ENCODE results near the gene PLCL2.
"Not testable (repeated sequence)": the region's sequence is repeated elsewhere in the genome, so short reads cannot be mapped to it uniquely, and the experiment has no call there.

PLCL2 gene

DNA sequence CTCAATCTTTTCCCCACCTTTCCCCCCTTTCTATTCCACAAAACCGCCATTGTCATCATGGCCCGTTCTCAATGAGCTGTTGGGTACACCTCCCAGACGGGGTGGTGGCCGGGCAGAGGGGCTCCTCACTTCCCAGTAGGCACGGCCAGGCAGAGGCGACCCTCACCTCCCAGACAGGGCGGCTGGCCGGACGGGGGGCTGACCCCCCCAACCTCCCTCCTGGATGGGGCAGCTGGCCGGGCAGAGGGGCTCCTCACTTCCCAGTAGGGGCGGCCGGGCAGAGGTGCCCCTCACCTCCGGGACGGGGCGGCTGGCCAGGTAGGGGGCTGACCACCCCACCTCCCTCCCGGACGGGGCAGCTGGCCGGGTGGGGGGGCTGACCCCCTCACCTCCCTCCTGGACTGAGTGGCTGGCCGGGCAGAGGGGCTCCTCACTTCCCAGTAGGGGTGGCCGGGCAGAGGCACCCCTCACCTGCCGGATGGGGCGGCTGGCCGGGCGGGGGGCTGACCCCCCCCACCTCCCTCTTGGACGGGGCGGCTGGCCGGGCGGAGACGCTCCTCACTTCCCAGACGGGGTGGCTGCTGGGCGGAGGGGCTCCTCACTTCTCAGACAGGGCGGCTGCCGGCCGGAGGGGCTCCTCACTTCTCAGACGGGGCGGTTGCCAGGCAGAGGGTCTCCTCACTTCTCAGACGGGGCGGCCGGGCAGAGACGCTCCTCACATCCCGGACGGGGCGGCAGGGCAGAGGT is 95.2 kb downstream of the PLCL2 start:
- DNase-seq: not testable (repeated sequence)

DNA sequence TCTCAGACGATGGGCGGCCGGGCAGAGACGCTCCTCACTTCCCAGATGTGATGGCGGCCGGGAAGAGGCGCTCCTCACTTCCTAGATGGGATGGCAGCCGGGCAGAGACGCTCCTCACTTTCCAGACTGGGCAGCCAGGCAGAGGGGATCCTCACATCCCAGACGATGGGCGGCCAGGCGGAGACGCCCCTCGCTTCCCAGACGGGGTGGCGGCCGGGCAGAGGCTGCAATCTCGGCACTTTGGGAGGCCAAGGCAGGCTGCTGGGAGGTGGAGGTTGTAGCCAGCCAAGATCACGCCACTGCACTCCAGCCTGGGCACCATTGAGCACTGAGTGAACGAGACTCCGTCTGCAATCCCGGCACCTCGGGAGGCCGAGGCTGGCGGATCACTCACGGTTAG is 95.8 kb downstream of the PLCL2 start:
- not testable (repeated sequence) for DNase-seq

DNA sequence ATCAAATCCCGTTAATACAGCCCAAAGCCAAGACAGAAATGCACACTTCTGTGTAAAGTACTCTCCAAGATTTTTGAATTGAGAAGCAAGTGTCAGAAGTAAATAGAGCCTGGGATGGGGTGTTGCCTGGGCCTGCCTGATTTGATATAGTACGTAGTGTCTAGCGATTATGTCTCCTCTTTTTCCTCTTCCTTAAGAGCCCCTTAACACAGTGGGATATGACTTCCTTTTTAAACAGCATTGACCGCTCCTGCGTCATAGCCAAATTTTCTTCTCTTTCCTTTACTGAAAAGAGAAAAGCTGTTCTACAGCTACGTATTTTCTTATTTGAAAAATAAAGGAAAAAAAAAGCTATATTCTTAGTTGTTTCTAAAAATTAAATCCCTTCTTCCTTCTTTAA is 97.7 kb downstream of the PLCL2 start:
- no peak for DNase-seq

DNA sequence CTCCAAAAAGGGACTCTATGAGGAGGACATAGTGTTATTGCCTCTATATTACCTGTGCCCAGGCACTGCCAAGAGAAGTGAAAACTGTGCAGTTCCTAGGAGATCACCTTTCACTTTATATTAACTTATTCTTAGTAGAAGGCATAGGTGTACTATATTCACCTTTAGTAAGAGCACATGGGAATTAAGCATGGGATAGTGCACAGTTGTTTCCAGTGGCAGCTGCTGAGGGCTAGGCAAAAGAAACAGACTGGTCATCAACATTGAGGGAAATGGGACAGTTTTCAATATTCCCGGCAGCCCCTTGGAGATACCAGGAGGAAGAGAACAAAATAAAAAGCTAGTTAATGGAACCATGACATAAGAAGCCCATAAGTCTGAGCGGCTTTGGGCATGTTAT is 100.9 kb downstream of the PLCL2 start:
- DNase-seq: no peak

DNA sequence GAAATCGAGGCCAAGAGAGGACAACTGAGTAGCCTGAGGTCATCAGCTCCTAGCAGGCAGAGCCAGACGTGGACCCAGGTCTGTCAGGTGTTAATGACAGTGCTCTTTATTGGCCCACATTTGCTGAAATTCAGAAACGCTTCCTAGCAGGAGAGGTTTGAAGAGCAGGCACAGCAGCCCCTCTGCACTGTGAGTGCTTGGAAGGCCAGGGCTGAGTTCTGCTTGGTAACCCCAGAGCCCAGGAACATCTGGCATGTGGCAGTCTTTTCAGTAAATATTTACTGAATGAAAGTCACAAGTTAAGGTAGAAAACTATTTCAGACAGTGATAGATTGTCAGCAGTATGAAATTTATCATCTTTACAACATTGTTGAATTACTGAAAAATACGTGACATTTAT is 102.4 kb downstream of the PLCL2 start:
- DNase-seq: no peak

DNA sequence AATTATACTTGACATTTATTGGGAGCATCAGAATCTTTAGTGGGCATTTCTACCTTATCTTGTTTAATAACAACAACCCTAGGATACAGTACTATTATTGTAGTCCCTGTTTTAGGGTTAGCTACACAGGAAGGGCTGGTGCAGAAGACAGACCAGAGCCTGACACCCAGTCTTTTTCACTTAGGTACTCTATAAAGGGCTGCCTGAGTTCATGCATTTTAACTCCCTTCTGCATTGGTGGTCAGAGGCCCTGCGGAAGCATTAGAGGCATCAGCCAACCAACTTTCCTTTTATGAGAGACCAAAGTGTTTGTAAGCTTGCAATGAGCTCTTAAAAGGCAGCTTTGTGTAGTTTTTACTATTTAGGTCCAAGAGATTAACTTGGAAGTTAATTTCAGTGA is 105.4 kb downstream of the PLCL2 start:
- no peak for DNase-seq

DNA sequence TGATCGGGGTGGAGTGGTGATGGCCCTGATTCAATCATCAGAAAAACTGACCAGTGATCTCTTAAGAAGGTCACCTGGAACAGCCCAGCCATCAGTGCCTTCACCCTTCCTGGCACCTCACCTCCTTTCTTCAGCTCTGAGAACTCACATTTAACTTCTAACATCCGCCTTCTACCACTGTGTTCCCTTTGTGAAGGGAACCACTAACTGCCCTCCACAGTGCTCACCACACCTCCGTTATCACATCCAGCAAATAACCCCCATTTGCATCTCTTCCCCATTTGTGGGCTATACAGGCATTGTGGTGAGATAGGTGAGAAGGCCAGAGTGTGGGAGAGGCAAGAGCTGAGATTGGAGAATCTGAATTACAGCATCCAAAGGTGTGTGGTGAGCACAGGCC is 107.4 kb downstream of the PLCL2 start:
- no peak for DNase-seq

DNA sequence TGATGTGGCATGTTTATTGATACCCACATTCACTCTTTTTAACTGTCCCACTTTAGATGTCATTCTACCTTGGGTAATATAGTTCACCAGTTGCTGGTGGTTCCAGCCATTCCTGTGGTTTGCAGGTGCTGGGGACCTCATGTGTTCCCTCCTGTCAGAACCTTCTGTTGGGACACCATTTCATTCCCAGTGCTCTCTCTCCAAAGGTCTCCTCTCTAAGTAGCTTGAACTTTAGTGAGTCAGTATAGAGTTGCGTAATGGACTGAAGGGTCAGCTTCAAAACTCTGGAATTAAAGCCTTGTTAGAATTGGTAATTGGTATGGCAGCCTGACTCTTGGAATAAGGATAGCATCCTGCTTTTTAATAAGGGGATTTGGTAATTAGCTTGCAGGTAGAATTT is 108.5 kb downstream of the PLCL2 start:
- DNase-seq: no peak

DNA sequence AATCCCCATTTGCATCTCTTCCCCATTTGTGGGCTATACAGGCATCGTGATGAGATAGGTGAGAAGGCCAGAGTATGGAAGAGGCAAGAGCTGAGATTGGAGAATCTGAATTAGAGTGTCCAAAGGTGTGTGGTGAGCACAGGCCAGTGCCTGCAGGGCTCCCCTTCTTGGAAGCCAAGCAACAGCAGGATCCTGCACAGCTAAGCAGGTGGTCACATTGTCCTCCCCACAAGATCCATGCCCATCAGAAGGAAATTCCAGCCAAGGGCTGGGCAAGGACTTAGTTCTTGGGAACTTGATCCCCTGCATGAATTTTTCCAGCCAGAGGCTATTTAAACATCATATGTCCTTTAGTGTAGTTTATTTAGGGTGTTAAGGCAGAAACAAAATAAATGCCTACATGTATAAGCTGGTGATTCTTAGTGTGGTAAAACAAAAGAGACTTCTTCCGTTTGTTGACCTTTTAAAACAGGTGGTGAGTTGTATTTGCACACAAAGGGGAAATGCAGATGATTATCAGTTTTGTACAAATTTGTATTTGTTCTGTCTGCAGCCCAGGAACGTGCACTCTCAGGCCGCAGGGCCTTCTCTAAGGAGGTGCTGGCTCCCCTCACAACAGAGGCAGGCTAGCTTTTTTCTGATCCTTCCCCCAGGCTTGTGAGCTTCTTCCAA is 110.2 kb downstream of the PLCL2 start:
- no peak for DNase-seq

DNA sequence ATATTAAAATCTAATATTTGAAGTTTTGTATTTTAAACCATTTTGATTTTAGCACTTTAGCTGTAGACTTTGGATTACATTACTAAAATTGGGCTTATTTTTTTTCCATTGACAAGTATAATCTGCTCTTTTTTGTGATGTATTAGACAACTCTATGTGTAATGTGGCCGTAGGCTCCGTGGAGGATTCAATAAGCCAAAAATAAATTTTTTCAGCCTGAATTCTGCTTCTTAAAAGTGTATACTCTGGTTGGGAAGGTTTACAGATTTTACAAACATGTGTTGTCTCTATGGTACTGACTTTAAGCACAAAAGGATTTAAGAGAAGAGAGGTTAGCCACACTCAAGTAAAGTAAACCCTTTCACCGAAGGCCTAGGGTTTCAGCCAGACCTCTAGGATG is 110.8 kb downstream of the PLCL2 start:
- DNase-seq: no peak

DNA sequence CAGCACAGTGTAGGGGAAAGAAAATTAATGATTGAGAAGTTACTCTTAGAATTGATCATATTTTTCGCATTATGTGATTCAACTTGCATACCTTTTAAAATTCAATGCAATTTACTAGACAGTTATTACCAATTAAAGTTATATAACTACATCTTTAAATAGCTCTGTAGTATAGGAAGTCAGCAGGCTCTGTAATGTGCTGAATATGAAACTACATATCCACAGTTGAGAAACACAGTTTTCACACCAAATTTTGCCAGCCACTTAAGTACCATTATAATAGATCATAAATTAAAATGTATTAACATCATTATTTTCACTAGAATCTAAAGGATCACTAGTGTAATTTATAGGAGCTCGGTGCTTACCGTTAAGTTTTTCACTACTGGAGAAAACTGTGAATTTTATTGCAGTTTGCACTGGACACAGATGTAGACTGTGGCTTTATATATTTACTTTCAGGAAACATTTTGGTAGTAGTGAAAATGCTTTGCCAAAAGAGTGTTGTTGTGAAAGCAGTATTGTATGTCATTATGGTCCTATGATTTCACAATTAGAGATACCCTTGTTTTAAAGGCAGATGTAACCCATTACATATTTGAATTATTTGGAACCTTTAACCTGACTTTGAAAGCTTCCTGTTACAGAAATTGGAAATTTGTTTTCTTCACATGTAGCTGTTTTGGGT is 113.6 kb downstream of the PLCL2 start:
- DNase-seq: no peak

DNA sequence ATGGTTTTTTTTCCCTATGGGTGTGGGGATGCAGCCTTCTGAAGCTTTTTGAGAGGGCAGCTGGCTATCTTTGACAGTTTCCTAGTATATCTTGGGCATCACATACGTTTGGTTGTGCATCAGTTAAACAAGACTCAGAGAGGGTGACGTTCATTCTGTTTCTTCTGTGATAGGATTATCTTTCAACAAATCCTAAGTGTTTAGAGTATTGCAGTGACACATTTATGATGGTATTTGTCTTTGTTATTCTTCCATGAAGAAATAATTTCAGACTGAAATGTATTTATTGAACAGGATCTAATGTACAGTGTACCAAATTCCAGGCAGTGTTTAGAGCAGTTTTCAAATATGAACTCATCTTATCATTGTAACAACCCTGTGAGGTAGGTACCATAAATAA is 114.4 kb downstream of the PLCL2 start:
- no peak for DNase-seq

DNA sequence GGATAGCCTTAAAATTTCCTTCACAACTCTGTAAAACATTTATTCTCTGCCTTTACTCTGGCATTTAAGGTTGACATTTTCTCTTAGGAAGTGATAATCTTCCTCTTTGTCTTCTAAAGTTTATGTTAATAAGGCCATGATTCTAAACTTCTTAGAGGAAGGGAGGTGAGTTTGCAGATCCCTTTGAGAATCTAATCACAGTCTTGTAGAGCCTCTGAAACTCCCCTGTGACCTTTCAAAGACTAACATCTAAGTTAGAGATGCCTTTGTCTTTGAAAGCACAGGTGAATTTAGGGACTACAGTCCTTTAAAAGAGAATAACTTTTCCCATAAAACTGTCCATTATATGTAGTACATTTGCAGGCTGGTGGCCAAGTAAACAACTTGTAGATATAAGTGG is 115.1 kb downstream of the PLCL2 start:
- no peak for DNase-seq

DNA sequence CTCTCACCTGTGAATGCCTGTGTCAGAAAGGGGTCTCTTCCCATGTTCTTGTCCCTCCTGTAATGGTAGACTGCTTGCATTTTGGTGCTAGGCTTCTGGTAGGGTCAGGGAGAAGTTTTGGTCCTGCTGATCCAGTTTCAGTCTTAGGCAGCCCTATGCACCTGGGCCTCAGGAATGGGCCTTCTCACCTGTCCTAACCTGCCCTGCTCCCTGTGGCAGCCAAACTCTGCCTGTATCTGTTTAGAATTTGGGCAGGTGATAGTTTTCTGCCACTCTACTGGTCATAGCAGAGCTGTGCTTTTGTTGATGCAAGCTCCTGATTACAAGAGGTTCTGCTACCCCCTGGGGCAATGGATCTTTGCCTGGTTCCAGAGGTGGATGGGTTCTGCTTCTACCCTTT is 118.7 kb downstream of the PLCL2 start:
- no peak for DNase-seq

DNA sequence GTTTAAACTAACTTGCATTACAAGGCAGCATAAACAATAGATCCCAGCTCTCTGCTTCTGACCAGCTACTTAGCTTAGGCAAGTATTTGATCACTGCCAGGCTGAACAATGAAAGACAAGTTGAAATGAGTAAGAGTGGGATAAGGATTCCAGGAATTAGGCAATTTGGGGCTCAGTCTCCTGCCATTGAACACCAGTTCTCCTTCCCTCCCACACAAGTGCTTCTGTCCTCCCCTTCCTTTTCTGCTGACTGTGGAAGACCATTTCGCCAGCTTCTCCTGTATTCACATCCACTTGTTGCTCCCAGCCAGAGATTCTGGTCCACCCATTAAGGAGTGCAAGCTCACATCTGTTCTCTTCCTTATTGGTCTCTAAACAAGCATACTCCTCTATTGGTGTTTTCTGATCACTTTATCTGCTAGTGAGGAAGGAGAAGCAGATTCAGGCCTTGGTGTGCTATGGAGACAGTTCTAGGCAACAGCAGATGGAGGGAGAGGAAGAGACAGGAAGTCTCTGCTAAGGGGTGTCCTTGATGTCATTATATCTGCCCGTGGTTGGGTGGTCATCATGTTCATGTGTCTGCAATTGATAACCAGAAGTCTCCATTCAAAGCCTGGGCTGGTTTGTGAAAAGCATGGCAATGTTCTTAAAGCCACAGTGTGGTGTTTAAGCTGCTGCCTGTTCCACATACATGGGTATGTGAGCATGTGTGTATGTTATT is 121.5 kb downstream of the PLCL2 start:
- DNase-seq: no peak

DNA sequence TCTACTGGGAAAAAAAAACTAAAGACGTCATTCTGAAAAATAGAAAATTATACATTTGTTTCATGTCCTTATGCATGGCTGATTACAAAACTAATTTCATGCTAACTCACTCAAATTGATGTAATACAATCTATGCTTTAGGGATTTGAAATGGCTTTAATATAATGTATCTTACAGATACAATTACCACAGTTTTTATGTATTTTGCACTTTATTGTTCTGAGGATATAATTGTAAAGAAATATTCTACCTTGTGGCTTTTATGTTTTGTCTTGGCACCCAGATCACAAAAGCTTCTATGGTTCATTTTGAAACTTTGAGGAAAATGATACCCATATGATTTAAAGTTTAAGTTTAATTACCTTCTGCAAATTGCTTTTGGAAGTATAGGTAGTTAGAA is 122.5 kb downstream of the PLCL2 start:
- DNase-seq: no peak

DNA sequence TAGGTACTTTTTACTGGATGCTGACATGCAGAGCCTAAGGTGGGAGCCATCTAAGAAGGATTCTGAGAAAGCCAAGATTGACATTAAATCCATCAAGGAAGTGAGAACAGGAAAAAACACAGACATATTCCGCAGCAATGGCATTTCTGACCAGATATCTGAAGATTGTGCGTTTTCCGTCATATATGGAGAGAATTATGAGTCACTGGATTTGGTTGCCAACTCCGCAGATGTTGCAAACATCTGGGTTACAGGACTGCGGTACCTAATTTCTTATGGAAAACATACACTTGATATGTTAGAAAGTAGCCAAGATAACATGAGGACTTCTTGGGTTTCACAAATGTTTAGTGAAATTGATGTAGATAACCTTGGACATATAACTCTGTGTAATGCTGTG is 125.1 kb downstream of the PLCL2 start:
- DNase-seq: no peak

DNA sequence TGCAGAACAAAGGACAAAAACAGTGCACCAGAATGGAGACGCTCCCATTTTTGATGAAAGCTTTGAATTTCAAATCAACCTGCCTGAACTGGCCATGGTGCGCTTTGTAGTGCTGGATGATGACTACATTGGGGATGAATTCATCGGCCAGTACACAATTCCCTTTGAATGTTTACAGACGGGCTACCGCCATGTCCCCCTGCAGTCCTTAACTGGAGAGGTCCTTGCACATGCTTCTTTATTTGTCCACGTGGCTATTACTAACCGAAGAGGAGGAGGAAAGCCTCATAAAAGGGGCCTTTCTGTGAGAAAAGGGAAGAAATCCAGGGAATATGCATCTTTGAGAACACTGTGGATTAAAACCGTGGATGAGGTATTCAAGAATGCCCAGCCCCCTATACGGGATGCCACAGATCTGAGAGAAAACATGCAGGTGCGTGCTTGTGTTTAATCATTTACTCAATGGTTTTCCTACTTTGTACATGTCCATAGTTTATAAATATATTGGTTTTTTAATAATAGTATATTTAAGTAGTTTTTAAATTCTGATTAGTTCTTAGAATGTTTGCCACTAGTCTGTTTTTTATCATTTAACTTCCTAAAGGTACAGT is 127.1 kb downstream of the PLCL2 start:
- DNase-seq: no peak

DNA sequence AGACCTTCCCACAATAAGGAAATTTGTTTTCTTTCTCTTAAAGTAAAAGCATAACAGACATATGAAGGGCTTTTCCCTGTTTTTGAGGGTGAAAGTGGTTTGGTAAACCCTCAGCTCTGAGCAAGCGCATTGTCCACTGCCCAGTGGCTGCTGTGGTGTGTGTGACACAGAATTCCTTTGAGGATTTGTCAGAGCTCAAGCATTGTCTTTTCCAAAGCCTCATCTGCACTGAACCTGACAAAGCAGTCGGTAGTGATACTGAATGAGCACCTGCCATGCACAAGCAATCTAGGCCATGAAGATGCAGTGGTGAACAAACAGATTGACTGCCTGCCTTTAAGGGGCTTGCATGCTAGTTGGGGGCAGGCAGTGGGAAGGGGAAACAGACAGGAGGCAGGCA is 128.3 kb downstream of the PLCL2 start:
- DNase-seq: no peak

DNA sequence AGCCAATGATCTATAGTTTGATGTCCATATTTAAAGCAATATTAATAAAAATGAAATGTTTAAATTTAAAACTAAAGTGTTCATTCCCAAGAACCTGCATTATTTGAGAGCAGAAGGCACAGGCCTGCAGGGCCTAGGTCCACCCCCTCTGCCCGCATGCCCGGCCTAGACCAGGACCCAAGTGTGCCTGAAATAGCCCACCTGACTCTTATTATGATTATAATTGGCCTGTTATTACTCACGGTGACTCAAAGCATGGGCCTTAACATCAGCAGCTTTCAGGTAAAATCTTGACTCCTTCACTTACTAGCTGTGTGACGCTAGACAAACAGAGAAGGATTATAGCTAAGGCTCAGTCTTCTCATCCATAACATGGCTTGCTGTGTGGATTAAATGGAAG is 128.8 kb downstream of the PLCL2 start:
- DNase-seq: no peak

DNA sequence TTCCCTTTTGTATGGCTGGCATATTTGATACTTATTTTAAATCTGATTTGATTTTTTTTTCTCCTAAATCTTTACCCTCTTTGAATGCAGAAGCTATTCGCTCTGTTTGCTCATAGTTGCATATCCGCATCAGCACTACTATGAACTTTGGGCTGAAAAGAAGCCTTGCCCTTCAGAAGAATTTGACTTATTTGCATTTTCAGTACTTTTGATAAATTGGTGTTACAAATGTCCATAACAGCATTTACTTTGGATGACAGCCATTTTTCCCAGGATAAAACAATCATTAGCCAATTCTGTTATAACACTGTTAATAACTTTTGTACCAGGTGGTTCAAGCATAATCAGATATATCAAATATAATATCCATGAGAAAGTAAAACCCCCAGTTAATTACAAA is 129.5 kb downstream of the PLCL2 start:
- no peak for DNase-seq

DNA sequence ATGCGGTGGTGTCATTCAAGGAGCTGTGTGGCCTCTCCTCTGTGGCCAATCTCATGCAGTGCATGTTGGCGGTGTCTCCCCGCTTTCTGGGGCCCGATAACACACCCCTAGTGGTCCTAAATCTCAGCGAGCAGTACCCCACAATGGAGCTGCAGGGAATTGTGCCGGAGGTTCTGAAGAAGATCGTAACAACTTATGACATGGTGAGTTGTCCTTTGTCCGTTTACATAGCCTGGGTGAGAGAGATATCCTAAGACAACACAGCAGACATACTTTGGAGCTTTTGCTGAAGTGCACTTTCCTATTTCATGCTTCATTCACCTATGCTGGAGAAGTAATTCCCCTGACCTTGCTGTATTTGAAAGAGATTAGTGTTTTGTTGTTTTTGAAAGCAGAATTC is 130.0 kb downstream of the PLCL2 start:
- DNase-seq: no peak

DNA sequence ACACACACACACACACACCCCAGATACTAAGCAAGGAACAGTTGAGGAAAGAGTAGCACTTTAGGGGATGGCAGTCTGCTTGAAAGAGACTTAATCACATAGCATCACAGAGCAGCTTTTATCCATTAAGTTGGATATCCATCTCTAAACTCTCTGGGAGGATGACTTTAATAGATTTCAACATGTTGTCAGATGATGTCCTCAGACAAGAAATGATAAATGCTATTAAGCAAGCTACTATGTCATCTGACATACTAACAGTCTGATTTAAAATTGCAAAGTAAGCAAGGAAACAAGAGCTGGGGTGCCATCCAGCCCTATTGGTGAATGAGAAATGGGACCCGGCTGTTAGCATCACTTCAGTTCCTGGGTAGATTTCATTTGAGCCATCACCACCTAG is 136.9 kb downstream of the PLCL2 start:
- DNase-seq: no peak
